Stimulated activated CD4-positive, alpha-beta T cell treated with anti-CD3 and anti-CD28 coated beads, Interleukin-1b, Interleukin-23, amount 100 ng/mL, for 4 hours (primary cell): Measurements from ENCODE around the gene PIK3AP1.
"Not testable (repeated sequence)": the region's sequence is repeated elsewhere in the genome, so short reads cannot be mapped to it uniquely, and the experiment has no call there.

ENCODE experiments used
- DNase-seq, 2 donors: peaks; one replicate each; pipeline ENCODE4 v3.0.0-alpha.2; 2020; ENCODE audit warnings: low read depth in 2 of 2

Gene PIK3AP1

GRCh38 chr10:96724621-96725020, 4.3 kb upstream of the PIK3AP1 start:
- no peak for DNase-seq

GRCh38 chr10:96721207-96721572, 876 bp upstream of the PIK3AP1 start:
- DNase-seq: no peak

GRCh38 chr10:96719850-96720421, 378 bp downstream of the PIK3AP1 start:
- peak; percentile 29 to 51 for DNase-seq

GRCh38 chr10:96719200-96719599, 1.1 kb downstream of the PIK3AP1 start:
- DNase-seq: no peak

GRCh38 chr10:96718304-96718990, 1.9 kb downstream of the PIK3AP1 start:
- DNase-seq: no peak

- DNase-seq: no peak
These were observed 3.9 kb downstream of the PIK3AP1 start for GRCh38 chr10:96716390-96716789.

- DNase-seq: no peak
These were observed 5.5 kb downstream of the PIK3AP1 start for GRCh38 chr10:96714746-96715255.

- DNase-seq: no peak
These were observed 6.2 kb downstream of the PIK3AP1 start for GRCh38 chr10:96714031-96714590.

- DNase-seq: no peak
These were observed 7.5 kb downstream of the PIK3AP1 start for GRCh38 chr10:96712662-96713271.

GRCh38 chr10:96711048-96711728, 9.1 kb downstream of the PIK3AP1 start:
- DNase-seq: no peak

- no peak for DNase-seq
These were observed 10.8 kb downstream of the PIK3AP1 start for GRCh38 chr10:96709525-96709924.

- DNase-seq: no peak
These were observed 11.3 kb downstream of the PIK3AP1 start for GRCh38 chr10:96708996-96709395.

- no peak for DNase-seq
These were observed 11.9 kb downstream of the PIK3AP1 start for GRCh38 chr10:96708456-96708855.

- no peak for DNase-seq
These were observed 13.9 kb downstream of the PIK3AP1 start for GRCh38 chr10:96706331-96706853.

GRCh38 chr10:96705134-96705533, 15.2 kb downstream of the PIK3AP1 start:
- no peak for DNase-seq

- DNase-seq: no peak
These were observed 15.8 kb downstream of the PIK3AP1 start for GRCh38 chr10:96704563-96704962.

GRCh38 chr10:96703358-96703757, 17.0 kb downstream of the PIK3AP1 start:
- no peak for DNase-seq

- DNase-seq: no peak
These were observed 19.0 kb downstream of the PIK3AP1 start for GRCh38 chr10:96701265-96701664.

GRCh38 chr10:96700374-96701099, 19.8 kb downstream of the PIK3AP1 start:
- no peak for DNase-seq

GRCh38 chr10:96699613-96700012, 20.7 kb downstream of the PIK3AP1 start:
- no peak for DNase-seq

GRCh38 chr10:96698305-96698704, 22.0 kb downstream of the PIK3AP1 start:
- DNase-seq: not testable (repeated sequence)
